ENCODE results near the gene CEP295NL. TPM values are rescaled to one million over a fixed set of nuclear protein-coding genes. Genes with fewer than 3 reads are reported as not detected.

The CEP295NL gene
- total and polyA plus RNA-seq, 2 of the 13 experiments (the other 11 are each of a cell fraction or from before 2014, with no cell fraction given) = not detected

DNA sequence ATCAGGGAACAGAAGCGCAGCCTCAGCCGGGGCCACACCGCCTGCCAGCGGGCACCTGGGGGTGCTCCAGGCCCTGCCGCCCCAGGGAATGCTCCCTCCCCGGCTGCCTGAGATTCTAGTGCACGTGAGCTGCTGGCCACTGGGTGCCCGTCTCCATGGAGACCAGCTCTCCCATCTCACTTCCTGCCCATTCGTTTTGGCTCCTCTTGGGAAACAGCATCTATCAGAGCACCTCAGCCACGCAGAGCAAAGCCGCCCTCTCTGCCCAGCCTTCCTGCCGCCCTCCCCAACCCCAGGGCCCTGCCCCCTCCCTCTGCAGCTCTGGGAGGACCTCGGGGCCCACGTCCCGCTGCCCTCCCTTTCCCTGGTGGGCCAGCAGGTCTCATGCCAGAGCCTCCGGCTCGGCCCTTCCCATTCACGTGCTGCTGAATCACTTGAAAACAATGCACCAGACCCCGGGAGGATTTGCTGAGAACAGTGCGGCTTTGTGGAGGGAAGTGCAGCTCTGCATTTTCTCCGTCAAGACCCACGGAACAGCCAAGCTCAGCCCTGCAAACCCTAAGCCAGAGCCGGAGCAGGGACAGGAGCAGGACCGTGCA is 19.4 kb downstream of the CEP295NL start (continued):
- TF ChIP-seq, protein P1, sequence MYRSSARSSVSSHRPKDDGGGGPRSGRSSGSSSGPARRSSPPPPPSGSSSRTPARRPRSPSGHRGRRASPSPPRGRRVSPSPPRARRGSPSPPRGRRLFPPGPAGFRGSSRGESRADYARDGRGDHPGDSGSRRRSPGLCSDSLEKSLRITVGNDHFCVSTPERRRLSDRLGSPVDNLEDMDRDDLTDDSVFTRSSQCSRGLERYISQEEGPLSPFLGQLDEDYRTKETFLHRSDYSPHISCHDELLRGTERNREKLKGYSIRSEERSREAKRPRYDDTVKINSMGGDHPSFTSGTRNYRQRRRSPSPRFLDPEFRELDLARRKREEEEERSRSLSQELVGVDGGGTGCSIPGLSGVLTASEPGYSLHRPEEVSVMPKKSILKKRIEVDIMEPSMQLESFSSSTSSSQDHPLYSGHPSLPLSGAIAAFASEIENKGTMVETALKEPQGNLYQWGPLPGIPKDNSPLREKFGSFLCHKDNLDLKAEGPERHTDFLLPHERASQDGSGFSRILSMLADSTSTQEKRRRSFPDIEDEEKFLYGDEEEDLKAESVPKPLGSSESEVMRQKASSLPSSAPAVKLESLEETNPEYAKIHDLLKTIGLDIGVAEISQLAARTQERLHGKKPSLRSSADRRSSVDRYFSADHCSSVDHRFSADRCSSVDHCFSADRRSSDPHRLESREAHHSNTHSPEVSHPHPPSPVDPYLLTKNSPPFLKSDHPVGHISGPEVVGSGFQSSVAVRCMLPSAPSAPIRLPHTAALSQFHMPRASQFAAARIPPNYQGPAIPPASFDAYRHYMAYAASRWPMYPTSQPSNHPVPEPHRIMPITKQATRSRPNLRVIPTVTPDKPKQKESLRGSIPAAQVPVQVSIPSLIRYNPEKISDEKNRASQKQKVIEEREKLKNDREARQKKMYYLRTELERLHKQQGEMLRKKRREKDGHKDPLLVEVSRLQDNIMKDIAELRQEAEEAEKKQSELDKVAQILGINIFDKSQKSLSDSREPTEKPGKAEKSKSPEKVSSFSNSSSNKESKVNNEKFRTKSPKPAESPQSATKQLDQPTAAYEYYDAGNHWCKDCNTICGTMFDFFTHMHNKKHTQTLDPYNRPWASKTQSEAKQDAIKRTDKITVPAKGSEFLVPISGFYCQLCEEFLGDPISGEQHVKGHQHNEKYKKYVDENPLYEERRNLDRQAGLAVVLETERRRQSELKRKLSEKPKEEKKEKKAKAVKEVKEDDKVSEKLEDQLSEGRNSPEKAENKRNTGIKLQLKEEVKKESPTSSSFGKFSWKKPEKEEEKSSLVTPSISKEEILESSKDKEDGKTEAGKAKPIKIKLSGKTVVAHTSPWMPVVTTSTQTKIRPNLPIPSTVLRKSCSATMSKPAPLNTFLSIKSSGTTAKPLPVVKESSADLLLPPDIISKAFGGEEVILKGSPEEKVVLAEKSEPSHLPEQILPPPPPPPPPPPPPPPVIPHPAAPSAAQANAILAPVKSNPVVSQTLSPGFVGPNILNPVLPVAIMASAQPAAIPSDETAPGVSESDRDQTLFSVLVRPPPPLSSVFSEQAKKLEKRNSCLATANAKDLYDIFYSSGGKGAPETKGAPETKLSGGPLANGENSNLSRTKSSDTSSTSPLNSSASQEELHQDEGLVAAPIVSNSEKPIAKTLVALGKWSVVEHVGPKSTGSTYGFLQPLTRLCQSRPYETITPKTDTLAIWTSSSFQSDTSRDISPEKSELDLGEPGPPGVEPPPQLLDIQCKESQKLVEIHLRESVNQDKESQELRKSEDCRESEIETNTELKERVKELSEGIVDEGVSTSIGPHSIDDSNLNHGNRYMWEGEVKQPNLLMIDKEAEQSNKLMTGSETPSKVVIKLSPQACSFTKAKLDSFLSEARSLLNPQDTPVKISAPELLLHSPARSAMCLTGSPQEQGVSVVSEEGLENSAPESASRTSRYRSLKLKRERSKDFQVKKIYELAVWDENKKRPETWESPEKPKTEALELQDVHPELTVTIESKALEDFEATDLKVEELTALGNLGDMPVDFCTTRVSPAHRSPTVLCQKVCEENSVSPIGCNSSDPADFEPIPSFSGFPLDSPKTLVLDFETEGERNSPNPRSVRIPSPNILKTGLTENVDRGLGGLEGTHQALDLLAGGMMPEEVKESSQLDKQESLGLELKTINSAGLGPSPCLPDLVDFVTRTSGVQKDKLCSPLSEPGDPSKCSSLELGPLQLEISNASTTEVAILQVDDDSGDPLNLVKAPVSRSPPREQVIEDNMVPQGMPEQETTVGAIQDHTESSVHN (CRISPR knock-in tag; IDR thresholded peaks at IDR 0.05) = no peak
- TF ChIP-seq PAX8 (CRISPR knock-in tag; IDR thresholded peaks at IDR 0.05; ENCODE audit: borderline replicate concordance) (no peak), ZSCAN30 (CRISPR knock-in tag; IDR thresholded peaks at IDR 0.05) (no peak), ZNF883 (CRISPR knock-in tag; IDR thresholded peaks at IDR 0.05; ENCODE audit: not compliant biosample characterization) (no peak), CEBPB (IDR thresholded peaks at IDR 0.05; ENCODE audit: borderline replicate concordance, low read depth, low read length) (no peak), ZNF326 (CRISPR knock-in tag; IDR thresholded peaks at IDR 0.05; ENCODE audit: borderline replicate concordance) (no peak), TEAD3 (CRISPR knock-in tag; optimal IDR thresholded peaks at IDR 0.05; ENCODE audit: borderline replicate concordance) (peak; percentile 5), ISL2 (CRISPR knock-in tag; IDR thresholded peaks at IDR 0.05) (peak; percentile 32; the same call in 1 of the 2 replicates), HNRNPLL (IDR thresholded peaks at IDR 0.05; ENCODE audit: low read depth, low read length, poor library complexity, severe bottlenecking) (peak; percentile 25)
- TF ChIP-seq, protein P2, sequence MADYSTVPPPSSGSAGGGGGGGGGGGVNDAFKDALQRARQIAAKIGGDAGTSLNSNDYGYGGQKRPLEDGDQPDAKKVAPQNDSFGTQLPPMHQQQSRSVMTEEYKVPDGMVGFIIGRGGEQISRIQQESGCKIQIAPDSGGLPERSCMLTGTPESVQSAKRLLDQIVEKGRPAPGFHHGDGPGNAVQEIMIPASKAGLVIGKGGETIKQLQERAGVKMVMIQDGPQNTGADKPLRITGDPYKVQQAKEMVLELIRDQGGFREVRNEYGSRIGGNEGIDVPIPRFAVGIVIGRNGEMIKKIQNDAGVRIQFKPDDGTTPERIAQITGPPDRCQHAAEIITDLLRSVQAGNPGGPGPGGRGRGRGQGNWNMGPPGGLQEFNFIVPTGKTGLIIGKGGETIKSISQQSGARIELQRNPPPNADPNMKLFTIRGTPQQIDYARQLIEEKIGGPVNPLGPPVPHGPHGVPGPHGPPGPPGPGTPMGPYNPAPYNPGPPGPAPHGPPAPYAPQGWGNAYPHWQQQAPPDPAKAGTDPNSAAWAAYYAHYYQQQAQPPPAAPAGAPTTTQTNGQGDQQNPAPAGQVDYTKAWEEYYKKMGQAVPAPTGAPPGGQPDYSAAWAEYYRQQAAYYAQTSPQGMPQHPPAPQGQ (CRISPR knock-in tag; IDR thresholded peaks at IDR 0.05; ENCODE audit: borderline replicate concordance) = 0 out of 2 replicates have a peak, but pooled peaks have one; percentile 59
- TF ChIP-seq, protein P3, sequence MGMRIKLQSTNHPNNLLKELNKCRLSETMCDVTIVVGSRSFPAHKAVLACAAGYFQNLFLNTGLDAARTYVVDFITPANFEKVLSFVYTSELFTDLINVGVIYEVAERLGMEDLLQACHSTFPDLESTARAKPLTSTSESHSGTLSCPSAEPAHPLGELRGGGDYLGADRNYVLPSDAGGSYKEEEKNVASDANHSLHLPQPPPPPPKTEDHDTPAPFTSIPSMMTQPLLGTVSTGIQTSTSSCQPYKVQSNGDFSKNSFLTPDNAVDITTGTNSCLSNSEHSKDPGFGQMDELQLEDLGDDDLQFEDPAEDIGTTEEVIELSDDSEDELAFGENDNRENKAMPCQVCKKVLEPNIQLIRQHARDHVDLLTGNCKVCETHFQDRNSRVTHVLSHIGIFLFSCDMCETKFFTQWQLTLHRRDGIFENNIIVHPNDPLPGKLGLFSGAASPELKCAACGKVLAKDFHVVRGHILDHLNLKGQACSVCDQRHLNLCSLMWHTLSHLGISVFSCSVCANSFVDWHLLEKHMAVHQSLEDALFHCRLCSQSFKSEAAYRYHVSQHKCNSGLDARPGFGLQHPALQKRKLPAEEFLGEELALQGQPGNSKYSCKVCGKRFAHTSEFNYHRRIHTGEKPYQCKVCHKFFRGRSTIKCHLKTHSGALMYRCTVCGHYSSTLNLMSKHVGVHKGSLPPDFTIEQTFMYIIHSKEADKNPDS (CRISPR knock-in tag; IDR thresholded peaks at IDR 0.05) = no peak
- TF ChIP-seq, protein P4, sequence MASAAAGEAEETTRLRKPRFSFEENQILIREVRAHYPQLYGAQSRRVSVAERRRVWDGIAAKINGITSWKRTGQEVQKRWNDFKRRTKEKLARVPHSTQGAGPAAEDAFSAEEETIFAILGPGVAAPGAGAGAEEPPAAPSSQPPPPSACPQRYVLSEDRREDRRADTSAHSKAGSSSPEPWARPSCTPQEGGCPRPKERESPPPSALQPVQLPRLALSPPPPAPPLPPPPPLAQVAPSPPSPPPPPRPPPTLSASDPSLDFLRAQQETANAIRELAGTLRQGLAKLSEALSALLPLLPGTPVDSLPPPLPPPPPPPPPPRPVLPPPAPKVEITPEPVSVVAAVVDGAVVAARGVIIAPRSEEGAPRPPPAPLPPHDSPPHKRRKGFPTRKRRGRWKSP (CRISPR knock-in tag; IDR thresholded peaks at IDR 0.05) = no peak
- TF ChIP-seq, protein P5, sequence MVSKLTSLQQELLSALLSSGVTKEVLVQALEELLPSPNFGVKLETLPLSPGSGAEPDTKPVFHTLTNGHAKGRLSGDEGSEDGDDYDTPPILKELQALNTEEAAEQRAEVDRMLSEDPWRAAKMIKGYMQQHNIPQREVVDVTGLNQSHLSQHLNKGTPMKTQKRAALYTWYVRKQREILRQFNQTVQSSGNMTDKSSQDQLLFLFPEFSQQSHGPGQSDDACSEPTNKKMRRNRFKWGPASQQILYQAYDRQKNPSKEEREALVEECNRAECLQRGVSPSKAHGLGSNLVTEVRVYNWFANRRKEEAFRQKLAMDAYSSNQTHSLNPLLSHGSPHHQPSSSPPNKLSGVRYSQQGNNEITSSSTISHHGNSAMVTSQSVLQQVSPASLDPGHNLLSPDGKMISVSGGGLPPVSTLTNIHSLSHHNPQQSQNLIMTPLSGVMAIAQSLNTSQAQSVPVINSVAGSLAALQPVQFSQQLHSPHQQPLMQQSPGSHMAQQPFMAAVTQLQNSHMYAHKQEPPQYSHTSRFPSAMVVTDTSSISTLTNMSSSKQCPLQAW (CRISPR knock-in tag; IDR thresholded peaks at IDR 0.05) = peak; percentile 34; the same call in 1 of the 2 replicates

Measured in HepG2 (cell line).